Measurements from ENCODE around the gene SMPDL3A.

Gene SMPDL3A

GRCh38 chr6:122806291-122806690 lies 17.2 kb downstream of the SMPDL3A start:
- DNase-seq = no peak

DNA sequence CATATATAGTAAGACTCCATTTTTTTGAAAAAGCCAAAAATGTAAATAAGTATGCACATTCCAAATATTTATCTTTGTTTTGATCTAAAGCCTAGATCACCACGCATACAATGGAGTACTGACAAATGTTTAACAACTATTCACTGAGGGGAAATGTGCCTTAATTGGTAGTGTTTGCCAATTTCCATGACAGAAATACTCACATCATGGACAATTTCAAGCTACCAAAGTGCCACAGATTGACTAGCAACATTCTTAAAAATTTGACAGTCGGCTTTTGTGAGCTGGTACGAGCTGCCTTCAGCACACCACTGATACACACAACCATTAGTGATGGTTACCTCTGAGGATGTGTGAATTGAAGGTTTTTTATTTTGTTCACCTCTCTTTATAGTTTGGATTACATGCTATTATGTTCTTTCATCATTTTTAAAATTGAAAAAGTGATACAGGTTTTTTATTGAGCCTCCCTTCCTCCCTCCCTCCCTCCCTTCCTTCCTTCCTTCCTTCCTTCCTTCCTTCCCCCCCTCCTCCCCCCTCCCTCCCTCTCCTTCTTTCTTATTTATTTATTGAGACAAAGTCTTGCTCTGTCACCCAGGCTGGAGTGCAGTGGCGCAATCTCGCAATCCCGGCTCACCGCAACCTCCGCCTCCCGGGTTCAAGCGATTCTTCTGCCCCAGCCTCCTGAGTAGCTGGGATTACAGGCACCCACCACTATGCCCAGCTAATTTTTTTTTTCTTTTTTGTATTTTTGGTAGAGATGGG lies 19.2 kb downstream of the SMPDL3A start:
- no peak for DNase-seq

GRCh38 chr6:122809001-122809400 lies 19.9 kb downstream of the SMPDL3A start:
- DNase-seq = no peak

DNA sequence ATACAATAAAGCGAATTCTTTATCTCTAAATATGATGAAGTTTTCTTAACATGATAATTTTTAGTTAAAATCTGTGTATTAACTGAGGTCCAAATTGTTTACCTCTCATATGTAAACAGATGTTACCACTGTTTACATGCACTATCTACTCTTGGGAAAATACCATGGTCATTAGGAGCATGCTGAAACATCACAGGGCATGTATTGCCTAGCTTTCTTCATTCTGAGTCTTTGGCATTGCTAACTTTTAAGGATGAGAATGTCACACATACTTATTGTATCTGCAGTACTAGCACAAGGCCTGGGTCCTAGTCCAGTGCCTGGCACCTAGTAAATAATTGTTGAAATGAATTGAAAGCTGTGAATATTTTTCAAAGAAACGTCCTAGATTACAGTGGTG lies 20.6 kb downstream of the SMPDL3A start:
- DNase-seq = no peak

DNA sequence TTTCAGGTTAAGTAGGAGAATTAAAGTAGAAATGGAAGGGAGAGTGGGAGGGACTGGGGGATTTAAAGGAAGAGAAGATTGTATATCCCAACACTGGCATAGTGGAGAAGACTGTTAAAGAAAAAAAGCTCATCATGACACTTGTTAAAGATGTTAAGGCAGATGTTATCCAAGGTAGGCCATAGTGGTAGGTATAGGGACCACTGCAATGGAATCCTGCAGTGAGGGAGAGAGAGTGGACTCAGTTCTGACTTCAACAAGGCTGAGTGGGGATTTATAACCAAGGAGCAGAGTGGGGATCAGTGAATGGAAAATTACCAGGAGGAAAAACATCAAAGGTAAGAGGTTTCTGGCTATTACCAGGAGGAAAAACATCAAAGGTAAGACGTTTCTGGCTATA lies 21.1 kb downstream of the SMPDL3A start:
- no peak for DNase-seq

GRCh38 chr6:122817358-122817757 lies 28.3 kb downstream of the SMPDL3A start:
- DNase-seq = no peak

DNA sequence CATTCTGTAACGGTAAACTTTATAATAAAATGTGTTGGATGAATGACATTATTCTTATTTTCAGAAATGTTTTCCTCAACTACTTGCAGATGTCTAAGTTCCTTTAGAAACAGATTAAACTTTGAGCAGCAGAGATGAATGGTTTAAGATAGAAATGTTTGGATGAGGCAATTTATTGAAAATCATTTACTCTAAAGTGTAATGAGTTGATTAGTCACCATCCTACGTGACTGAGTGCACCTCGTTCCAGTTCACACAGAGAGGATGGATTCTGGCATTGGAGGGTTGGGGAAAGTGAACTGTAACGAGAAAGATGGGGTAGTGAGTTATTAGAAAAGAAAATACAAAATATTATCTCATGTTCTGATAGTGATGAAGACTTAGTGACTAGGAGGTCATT lies 28.7 kb downstream of the SMPDL3A start:
- DNase-seq = no peak

DNA sequence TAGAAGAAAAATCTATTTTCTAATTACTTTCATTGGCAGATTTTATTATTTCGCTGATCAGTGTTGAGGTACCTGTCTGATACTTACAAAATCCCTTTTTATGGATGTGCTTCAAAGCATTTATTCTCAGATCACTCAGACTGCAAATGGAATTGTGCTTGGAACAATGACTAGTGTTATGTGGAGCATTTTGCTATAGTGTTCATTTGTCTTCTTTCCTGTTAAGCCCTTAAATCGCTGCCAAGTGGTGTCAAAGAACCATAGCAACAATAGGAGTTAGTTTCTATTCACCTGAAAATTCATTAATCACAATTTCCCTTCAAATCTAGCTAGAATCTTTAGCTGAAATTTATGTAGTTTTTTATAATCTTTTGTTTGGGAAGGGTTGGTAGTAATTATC lies 29.8 kb downstream of the SMPDL3A start:
- DNase-seq = no peak

DNA sequence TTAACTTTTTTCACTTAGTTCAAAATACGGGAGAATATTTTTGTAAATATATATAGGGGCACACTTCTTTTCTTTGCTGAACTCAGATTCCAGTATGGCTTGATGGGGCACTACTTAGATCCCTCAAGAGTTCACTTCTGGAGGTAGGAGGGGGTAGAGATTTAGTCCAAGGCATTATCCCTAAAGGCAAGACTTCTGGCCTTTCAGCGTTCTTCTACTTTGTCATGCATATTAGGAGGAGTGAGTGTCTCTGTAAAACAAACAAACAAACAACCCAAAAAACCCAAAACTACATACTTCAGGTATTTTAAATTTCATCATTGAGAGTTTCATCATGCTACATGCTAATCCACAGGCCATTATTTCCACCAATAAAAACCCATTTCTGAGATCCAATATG lies 32.0 kb downstream of the SMPDL3A start:
- no peak for DNase-seq

DNA sequence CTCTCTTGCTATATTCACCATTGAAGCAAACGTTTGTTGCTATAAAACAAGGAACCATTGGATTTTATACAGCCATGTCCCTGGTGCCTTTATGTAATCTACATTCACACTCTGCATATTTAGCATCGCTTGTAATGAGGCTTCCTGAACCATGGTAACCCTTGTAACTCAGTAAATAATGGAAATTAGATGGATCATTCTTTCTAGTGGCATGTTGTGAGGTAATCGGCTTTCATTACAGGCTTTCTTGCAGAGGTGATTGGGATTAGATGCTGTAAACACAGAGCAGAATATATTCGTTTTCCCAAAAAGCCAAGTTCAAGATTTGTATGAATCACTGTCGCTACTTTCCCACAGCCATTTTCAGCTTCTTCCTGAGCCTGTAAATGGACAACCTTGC lies 36.1 kb downstream of the SMPDL3A start:
- DNase-seq = no peak

DNA sequence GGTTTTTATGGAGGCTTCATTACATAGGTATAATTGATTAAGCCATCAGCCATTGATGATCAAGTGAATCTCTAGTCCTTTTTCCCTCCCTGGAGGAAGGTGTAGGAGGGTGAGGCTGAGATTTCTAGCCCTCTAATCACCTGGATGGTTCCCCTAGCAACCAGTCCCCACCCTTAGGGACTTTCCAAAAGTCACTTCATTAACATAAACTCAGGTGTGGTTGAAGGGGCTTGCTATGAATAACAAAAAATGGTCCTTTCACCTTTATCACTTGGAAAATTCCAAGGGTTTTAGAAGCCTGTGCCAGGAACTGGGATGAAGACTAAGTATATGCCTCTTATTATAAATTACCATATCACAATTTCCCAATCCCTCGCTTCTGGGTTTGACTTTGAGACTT lies 40.4 kb downstream of the SMPDL3A start:
- no peak for DNase-seq

GRCh38 chr6:122831511-122831910 lies 42.5 kb downstream of the SMPDL3A start:
- DNase-seq = no peak

GRCh38 chr6:122832459-122832858 lies 43.4 kb downstream of the SMPDL3A start:
- no peak for DNase-seq

- no peak for DNase-seq
These were observed 44.0 kb downstream of the SMPDL3A start for GRCh38 chr6:122833021-122833491.

DNA sequence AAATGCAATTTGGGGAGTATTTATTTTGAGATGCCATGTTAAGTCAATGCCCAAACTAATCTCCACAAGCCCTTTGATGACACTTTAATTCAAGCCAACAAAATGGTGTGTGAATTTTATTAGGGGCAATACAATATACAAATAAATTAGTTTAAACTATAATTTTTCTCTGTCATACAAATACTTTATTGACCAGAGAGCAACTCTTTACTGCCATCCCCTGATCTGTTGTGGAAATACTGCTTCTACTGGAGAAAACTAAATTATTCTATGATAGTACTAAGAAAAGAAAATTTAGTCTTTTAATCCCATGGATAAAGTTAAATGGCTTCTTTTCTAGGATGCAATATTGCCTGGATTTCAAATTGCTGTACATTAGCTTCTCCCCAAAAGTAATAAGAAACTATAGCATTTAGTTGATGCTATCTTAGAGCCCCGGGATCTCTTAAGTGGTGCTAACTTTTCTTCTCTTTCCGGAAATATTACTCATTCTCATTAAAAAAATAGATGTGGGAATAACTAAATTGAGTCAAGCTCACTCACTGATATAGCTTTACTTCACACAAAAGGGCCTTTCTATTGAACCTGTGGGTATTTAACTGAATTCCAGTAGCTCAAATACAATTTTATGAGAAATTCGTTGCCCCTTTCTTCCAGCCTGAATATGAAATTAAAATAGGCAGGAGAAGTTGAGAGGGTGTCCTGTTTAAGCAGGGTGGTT lies 49.2 kb downstream of the SMPDL3A start:
- DNase-seq = no peak

GRCh38 chr6:122839472-122839871 lies 50.4 kb downstream of the SMPDL3A start:
- peak; percentile 30 to 57 for DNase-seq

DNA sequence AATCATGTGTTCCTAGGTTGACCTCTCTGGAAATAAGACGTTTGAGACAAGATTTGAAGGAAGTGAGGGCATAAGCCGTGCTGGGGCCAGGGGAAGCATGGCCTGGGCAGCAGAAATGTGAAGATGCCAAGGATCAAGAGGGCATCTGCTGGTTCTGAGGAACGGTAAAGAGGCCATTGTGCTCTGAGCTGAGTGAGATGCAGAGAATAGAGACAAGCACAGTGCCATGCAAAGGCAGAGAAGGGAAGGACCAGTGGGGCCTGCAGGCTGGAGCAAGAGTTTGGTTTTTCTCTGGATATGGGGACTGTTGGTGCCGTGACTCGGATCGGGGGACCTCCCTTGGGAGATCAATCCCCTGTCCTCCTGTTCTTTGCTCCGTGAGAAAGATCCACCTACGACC lies 50.8 kb downstream of the SMPDL3A start:
- DNase-seq = no peak

GRCh38 chr6:122845464-122845863 lies 56.4 kb downstream of the SMPDL3A start:
- no peak for DNase-seq

GRCh38 chr6:122845916-122846612 lies 57.0 kb downstream of the SMPDL3A start:
- no peak for DNase-seq

DNA sequence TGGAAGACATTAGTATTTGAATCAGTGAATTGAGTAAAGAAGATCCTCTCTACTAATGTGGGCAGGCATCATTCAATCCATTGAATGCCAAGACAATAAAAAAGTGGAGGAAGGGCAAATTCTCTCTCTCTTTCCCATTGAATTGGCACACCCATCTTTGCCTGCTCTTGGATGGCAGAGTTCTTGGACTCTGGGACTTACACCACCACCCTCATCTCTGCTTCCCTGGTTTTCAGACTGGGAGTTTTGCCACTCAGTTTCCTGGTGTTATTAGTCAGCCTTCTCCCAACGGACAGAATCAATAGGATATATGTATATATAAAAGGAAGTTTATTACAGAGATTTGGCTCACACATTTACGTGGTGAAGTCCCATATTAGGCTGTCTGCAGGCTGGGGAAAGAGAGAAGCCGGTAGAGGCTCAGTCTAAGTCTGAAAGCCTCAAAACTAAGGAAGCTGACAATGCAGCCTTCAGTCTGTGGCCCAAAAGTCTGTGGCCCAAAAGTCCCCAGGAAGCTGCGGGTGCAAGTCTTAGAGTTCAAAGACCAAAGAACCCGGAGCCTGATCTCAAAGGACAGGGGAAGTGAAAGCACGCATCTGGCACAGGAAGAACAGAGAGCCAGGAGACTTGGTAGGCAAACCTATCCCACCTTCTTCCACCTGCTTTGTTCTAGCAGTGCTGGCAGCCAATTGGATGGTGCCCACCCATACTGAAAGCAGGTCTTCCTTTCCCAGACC lies 64.4 kb downstream of the SMPDL3A start:
- no peak for DNase-seq

All from activated CD4-positive, alpha-beta T cell treated with anti-CD3 and anti-CD28 coated beads, Interleukin-2, amount 50 U/mL, for 48 hours (primary cell).